Neuronal stem cell (in vitro differentiated cells): ENCODE measurements around the gene CROCC.

ENCODE experiments used
- DNase-seq: peaks from one replicate; pipeline ENCODE4 v3.0.0-alpha.2; 2013; ENCODE audit warnings: low spot score
- H2AFZ ChIP-seq: one replicate; pipeline ENCODE4 v1.6.1; 2013; ENCODE audit warnings: mild to moderate bottlenecking, low read length, inconsistent platforms
- H2AK5ac ChIP-seq: 2 replicates; pipeline ENCODE4 v1.6.1; 2013; ENCODE audit warnings: low read depth, mild to moderate bottlenecking, inconsistent platforms, low read length, moderate library complexity, mixed read lengths
- H2BK120ac ChIP-seq: 2 replicates; pipeline ENCODE4 v1.6.1; 2013; ENCODE audit warnings: low read depth, mild to moderate bottlenecking, inconsistent platforms, low read length, moderate library complexity, mixed read lengths
- H2BK12ac ChIP-seq: one replicate; pipeline ENCODE4 v1.6.1; 2013; ENCODE audit warnings: low read length, inconsistent platforms
- H2BK15ac ChIP-seq: 2 replicates; pipeline ENCODE4 v1.6.1; 2013; ENCODE audit warnings: mild to moderate bottlenecking, low read length, inconsistent platforms, mixed read lengths
- H2BK5ac ChIP-seq: one replicate; pipeline ENCODE4 v1.6.1; 2013; ENCODE audit warnings: inconsistent platforms, mild to moderate bottlenecking, low read length, moderate library complexity
- H3K14ac ChIP-seq: one replicate; pipeline ENCODE4 v1.6.1; 2013; ENCODE audit warnings: low read length, inconsistent platforms
- H3K18ac ChIP-seq: 2 replicates; pipeline ENCODE4 v1.6.1; 2013; ENCODE audit warnings: low read length, inconsistent platforms
- H3K23ac ChIP-seq: 2 replicates; pipeline ENCODE4 v1.6.1; 2013; ENCODE audit warnings: low read depth, mild to moderate bottlenecking, mixed read lengths, low read length, inconsistent platforms; ENCODE audit not compliant: poor library complexity
- H3K27ac ChIP-seq: replicated peaks from 3 replicates; pipeline ENCODE4 v1.5.1; 2013; ENCODE audit warnings: low read length, inconsistent platforms
- H3K27me3 ChIP-seq, 3 experiments: 2 replicates each; pipeline ENCODE4 v1.6.1; 2013; ENCODE audit warnings: low read length in 3 of 3, mild to moderate bottlenecking in 2 of 3, inconsistent platforms in 1 of 3, low read depth in 1 of 3, mixed read lengths in 1 of 3, moderate library complexity in 1 of 3; ENCODE audit not compliant: control insufficient read depth in 3 of 3, insufficient read depth in 3 of 3
- H3K36me3 ChIP-seq, 2 donors: replicated peaks in 1 of 2; 2 replicates each; pipeline ENCODE4 v1.6.1; 2013; ENCODE audit warnings: low read length in 2 of 2; ENCODE audit not compliant: control insufficient read depth in 2 of 2, insufficient read depth in 2 of 2
- H3K4ac ChIP-seq: 2 replicates; pipeline ENCODE4 v1.6.1; 2013; ENCODE audit warnings: inconsistent platforms, mild to moderate bottlenecking, low read length, moderate library complexity
- H3K4me1 ChIP-seq, 2 donors: 1 replicate in 1 of 2; 2 replicates in 1 of 2; pipeline ENCODE4 v1.6.1; 2013; ENCODE audit warnings: low read length in 2 of 2, low read depth in 1 of 2; ENCODE audit not compliant: control insufficient read depth in 2 of 2, insufficient read depth in 1 of 2
- H3K4me2 ChIP-seq: one replicate; pipeline ENCODE4 v1.6.1; 2013; ENCODE audit warnings: mild to moderate bottlenecking, low read length, inconsistent platforms; ENCODE audit not compliant: insufficient read depth, poor library complexity, severe bottlenecking
- H3K4me3 ChIP-seq, 2 donors: 2 replicates each; pipeline ENCODE4 v1.5.1; 2013; ENCODE audit warnings: low read length in 2 of 2, mild to moderate bottlenecking in 2 of 2, inconsistent platforms in 1 of 2, moderate library complexity in 1 of 2
- H3K79me1 ChIP-seq: one replicate; pipeline ENCODE4 v1.6.1; 2013; ENCODE audit warnings: low read depth, mild to moderate bottlenecking, inconsistent platforms, low read length, moderate library complexity
- H3K9ac ChIP-seq: one replicate; pipeline ENCODE4 v1.6.1; 2013; ENCODE audit warnings: mild to moderate bottlenecking, low read depth, low read length, inconsistent platforms; ENCODE audit not compliant: poor library complexity
- H3K9me3 ChIP-seq, 2 donors: replicated peaks in 1 of 2; 2 replicates each; pipeline versions ENCODE3 to v1.6.1; 2013; ENCODE audit warnings: low read length in 2 of 2, mild to moderate bottlenecking in 2 of 2, inconsistent platforms in 1 of 2, low read depth in 1 of 2, mixed read lengths in 1 of 2, moderate library complexity in 1 of 2; ENCODE audit not compliant: control insufficient read depth in 2 of 2, insufficient read depth in 1 of 2
- H4K8ac ChIP-seq: one replicate; pipeline ENCODE4 v1.6.1; 2013; ENCODE audit warnings: low read depth, mild to moderate bottlenecking, inconsistent platforms, low read length, moderate library complexity
- H4K91ac ChIP-seq: one replicate; pipeline ENCODE4 v1.6.1; 2013; ENCODE audit warnings: low read length, low read depth, mild to moderate bottlenecking, inconsistent platforms; ENCODE audit not compliant: poor library complexity
- WGBS, 2 donors: extraction: QIAGEN DNeasy Blood & Tissue Kit; methylation state at CpG; one replicate each; pipeline ENCODE4 v1.1.7; 2013; ENCODE audit warnings: missing lambda C conversion rate in 2 of 2, mixed read lengths in 1 of 2; ENCODE audit not compliant: insufficient read length in 2 of 2, insufficient replicate concordance in 1 of 2; ENCODE audit errors: extremely low coverage in 2 of 2; 5-methylcytosine and 5-hydroxymethylcytosine counted together

CROCC gene

DNA sequence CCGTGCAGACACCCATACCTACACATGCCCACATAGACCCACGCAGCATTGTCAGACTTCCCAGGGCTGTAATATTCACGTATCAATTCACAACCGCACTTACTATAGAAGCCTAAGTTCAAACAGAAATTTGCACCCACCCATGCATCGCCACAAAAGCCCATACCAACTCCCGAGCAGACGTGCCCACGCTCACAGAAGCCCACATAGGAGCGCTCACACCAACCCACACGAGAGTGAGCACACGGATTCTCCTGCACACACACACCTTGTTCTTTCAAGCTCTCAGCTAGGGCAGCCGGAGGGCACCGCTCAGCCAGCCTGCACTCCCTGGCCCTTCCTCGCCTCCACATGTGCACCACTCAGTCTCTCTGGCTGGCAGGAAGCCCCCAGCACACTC lies 54.1 kb downstream of the CROCC start:
- peak overlapping the region; percentile 61 for H2BK5ac ChIP-seq
- WGBS, 2 donors = no CpG with 5 or more reads among the region's 14 CpGs
- H3K14ac ChIP-seq = peak overlapping the region; percentile 50
- no peak overlapping the region for H4K8ac ChIP-seq
- H2AFZ ChIP-seq = no peak overlapping the region
- peak overlapping the region; percentile 22 for H3K27ac ChIP-seq
- no peak overlapping the region for H2BK15ac ChIP-seq
- no peaks in the 10 kb centered on the region for H3K27me3 ChIP-seq
- H3K4me3 ChIP-seq = no peak overlapping the region
- H3K9me3 ChIP-seq = no peaks in the 10 kb centered on the region
- H3K4me1 ChIP-seq = peaks cover 27 to 38% of the 10 kb centered on the region in 2 donors
- H2BK120ac ChIP-seq = no peak overlapping the region
- no peak overlapping the region for H4K91ac ChIP-seq
- peak overlapping the region; percentile 74 for H3K18ac ChIP-seq
- H3K23ac ChIP-seq = peak overlapping the region; percentile 58
- H3K79me1 ChIP-seq = peaks cover 25% of the 10 kb centered on the region
- H2BK12ac ChIP-seq = no peak overlapping the region
- peak overlapping the region; percentile 32 for H3K9ac ChIP-seq
- no peak overlapping the region for H3K4ac ChIP-seq
- no peak overlapping the region for H2AK5ac ChIP-seq
- peaks cover 25 to 52% of the 10 kb centered on the region in 2 donors for H3K36me3 ChIP-seq
- DNase-seq = no peak
- no peak overlapping the region for H3K4me2 ChIP-seq

DNA sequence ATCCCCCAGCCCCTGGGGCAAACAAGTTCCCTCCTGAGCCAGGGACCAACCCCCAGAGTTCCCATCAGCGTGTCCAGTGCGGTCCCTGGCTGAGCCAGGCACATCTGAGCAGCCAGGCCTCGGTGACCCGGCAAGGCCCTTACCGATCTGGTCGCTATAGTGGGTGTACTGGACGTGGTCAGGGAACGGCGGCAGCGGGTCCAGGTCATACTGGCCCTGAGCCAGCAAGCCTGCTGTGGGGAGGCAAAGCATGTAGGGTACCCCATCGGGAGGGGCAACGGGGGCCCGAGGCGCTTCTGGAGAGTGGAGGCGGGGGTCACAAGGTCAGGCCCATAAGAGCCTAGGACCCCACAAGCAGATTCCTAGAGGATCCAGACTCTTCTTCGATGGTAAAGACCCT lies 55.2 kb downstream of the CROCC start:
- H2AK5ac ChIP-seq = no peak overlapping the region
- no CpG with 5 or more reads among the region's 16 CpGs for WGBS, 2 donors
- no peak overlapping the region for H4K91ac ChIP-seq
- peaks cover 24% of the 10 kb centered on the region for H3K79me1 ChIP-seq
- no peak overlapping the region for H3K4me2 ChIP-seq
- peaks cover 21 to 43% of the 10 kb centered on the region in 2 donors for H3K36me3 ChIP-seq
- no peak overlapping the region for H4K8ac ChIP-seq
- H2BK120ac ChIP-seq = no peak overlapping the region
- H3K4me1 ChIP-seq = peaks cover 26 to 31% of the 10 kb centered on the region in 2 donors
- no peak overlapping the region for H2BK15ac ChIP-seq
- no peak overlapping the region for H3K23ac ChIP-seq
- no peak overlapping the region for H3K4me3 ChIP-seq
- H2BK12ac ChIP-seq = no peak overlapping the region
- H3K14ac ChIP-seq = no peak overlapping the region
- DNase-seq = no peak
- H3K9ac ChIP-seq = peak overlapping the region; percentile 50
- no peaks in the 10 kb centered on the region for H3K27me3 ChIP-seq
- H3K4ac ChIP-seq = no peak overlapping the region
- no peak overlapping the region for H3K27ac ChIP-seq
- no peak overlapping the region for H2AFZ ChIP-seq
- H2BK5ac ChIP-seq = peak overlapping the region; percentile 0
- no peak overlapping the region for H3K18ac ChIP-seq
- H3K9me3 ChIP-seq = no peaks in the 10 kb centered on the region

DNA sequence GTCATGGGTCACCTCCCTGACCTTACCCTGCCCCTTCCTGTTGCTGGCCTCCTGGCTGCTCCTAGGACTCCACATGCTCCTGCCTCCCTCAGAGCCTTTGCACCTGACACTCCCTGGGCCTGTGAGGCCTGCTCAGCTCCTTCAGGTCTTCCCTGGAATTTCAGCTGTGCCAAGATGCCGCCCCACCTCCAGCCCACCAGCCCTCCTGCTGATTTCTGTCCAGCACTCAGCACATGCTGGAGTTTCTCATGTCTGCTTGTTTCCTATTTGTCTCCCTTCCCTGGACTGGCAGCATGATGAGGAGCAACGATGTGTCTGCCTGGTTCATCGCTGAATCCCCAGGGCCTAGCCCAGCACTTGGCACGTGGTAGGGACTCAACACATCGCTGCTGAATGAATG lies 55.6 kb downstream of the CROCC start:
- H4K8ac ChIP-seq = no peak overlapping the region
- H2BK15ac ChIP-seq = no peak overlapping the region
- peaks cover 24% of the 10 kb centered on the region for H3K79me1 ChIP-seq
- H3K4me1 ChIP-seq = peaks cover 24 to 27% of the 10 kb centered on the region in 2 donors
- no peak overlapping the region for H3K4ac ChIP-seq
- no peak overlapping the region for H3K27ac ChIP-seq
- no peak for DNase-seq
- peak overlapping the region; percentile 50 for H3K9ac ChIP-seq
- no CpG with 5 or more reads among the region's 5 CpGs for WGBS, 2 donors
- H3K36me3 ChIP-seq = peaks cover 21 to 43% of the 10 kb centered on the region in 2 donors
- no peak overlapping the region for H3K23ac ChIP-seq
- H2BK120ac ChIP-seq = no peak overlapping the region
- no peaks in the 10 kb centered on the region for H3K27me3 ChIP-seq
- no peak overlapping the region for H4K91ac ChIP-seq
- H3K4me2 ChIP-seq = no peak overlapping the region
- H3K9me3 ChIP-seq = no peaks in the 10 kb centered on the region
- H2AFZ ChIP-seq = no peak overlapping the region
- H3K4me3 ChIP-seq = no peak overlapping the region
- H2BK12ac ChIP-seq = no peak overlapping the region
- peak overlapping the region; percentile 0 for H2BK5ac ChIP-seq
- no peak overlapping the region for H3K14ac ChIP-seq
- H2AK5ac ChIP-seq = no peak overlapping the region
- H3K18ac ChIP-seq = no peak overlapping the region

DNA sequence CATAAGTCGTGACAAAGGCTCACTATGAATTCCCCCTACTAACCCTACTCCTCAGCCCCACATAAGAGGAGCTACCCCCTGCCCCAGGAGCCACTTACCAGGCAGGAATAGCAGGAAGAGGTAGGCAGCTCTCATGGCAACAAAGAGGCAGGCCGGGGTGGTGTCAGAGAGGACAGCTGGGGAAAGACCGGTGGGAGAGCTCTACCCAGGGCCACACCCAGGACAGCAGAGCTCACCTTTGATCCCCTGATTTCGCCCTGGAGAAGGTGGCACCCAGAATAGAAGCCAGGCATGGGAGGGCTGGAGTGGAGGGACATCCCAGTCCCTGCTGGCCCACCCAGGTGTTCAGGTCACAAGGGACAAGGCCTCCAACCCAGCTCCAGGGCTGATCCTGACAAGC lies 56.4 kb downstream of the CROCC start:
- Histone ChIP-seq H3K36me3 (peaks cover 20 to 41% of the 10 kb centered on the region in 2 donors), H3K4me2 (no peak overlapping the region), H3K79me1 (peaks cover 24% of the 10 kb centered on the region), H2BK12ac (no peak overlapping the region), H2AK5ac (peak overlapping the region; percentile 94), H3K23ac (peak overlapping the region; percentile 52), H4K91ac (no peak overlapping the region), H3K14ac (no peak overlapping the region), H3K27ac (no peak overlapping the region), H3K18ac (peak overlapping the region; percentile 89), H2AFZ (no peak overlapping the region), H4K8ac (no peak overlapping the region), H3K9me3 (no peaks in the 10 kb centered on the region), H3K27me3 (no peaks in the 10 kb centered on the region), H3K4ac (no peak overlapping the region), H2BK5ac (peak overlapping the region; percentile 0), H3K4me1 (peaks cover 22 to 25% of the 10 kb centered on the region in 2 donors), H2BK15ac (peak overlapping the region; percentile 63), H3K9ac (peak overlapping the region; percentile 64), H3K4me3 (peak overlapping the region in 1 of 2 donors; percentile 94), H2BK120ac (no peak overlapping the region)
- no peak for DNase-seq
- WGBS, 2 donors = no CpG with 5 or more reads among the region's 4 CpGs
